HTR-8/SVneo (cell line): Measurements from ENCODE around the gene COL5A2.

Source experiments
- DNase-seq: peaks from one replicate; pipeline ENCODE4 v3.0.0; 2011; ENCODE audit warnings: low spot score, mixed read lengths; ENCODE audit not compliant: insufficient read length
- FAIRE-seq: peaks from 2 replicates; lab custom pipeline; 2011; peaks lifted over from hg19 to GRCh38; lab: Jason Lieb, UNC

The COL5A2 gene

DNA sequence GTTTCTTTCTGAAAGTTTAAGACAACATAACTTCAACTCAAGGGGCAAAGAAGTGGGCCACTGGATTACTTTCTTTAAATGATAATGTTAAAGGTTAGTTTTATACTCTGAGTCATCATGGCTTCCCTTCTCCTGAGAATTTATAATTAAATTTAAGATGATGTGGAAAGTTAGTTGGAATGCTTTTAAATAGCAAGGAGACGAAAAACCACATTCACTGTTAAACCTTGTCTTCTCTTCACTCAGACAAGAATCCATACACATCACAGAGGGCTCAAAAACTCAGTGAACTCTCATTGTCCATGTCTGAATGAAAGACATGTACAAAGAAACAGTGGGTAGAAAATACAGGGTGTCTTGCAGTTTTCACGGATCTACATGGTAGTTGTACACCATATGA, 65.6 kb downstream of the COL5A2 start:
- FAIRE-seq = no peak
- no peak for DNase-seq

GRCh38 chr2:189111063-189111715, 68.4 kb downstream of the COL5A2 start:
- DNase-seq = no peak
- FAIRE-seq = peak; percentile 63

DNA sequence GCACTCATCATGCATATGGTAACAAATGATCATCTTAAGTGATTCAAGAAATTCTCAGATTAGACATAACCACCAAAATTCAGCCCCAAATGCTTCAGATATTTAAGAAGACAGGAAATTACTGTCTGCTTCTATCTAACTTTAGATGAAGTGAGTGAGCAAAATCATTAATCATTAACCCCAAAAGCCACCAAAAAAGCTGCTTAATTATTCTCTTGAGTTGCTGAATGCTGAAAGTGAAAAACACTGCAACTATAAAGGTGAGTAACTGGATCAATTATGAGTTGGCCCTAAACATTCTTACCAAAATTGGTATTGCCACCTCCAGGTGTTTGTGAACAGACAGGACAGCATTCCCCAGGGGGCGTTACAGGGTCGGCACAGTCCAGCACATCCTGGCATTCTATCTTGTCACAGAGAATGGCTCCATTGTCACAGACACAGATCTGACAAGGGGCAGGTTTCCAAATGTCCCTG, 69.6 kb downstream of the COL5A2 start:
- FAIRE-seq (peak; percentile 57), DNase-seq (no peak)

- no peak for DNase-seq
- FAIRE-seq = no peak
Measured at GRCh38 chr2:189104934-189105333, 74.6 kb downstream of the COL5A2 start.

DNA sequence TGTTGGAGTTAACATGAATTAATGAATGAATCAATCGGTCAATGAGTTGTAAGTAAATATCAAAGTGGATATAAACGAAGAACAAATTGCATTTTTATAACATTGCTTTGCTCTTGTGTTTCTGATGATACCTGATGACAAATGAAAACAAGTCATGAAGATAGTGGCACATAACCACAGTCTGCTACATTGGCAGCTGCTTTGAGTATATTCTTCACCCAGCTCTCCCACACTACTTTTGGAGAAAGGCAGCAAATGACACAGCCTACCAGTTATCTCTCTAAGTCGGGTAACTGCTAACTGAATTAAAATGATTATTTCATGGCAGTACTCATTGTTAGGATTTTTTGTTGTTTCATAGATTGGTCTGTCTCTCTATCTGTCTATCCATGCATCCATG, 76.8 kb downstream of the COL5A2 start:
- no peak for DNase-seq
- peak; percentile 80 for FAIRE-seq

GRCh38 chr2:189097934-189098333, 81.6 kb downstream of the COL5A2 start:
- DNase-seq = no peak
- FAIRE-seq = peak; percentile 33

GRCh38 chr2:189096769-189097447, 82.7 kb downstream of the COL5A2 start:
- DNase-seq = peak; percentile 57

DNA sequence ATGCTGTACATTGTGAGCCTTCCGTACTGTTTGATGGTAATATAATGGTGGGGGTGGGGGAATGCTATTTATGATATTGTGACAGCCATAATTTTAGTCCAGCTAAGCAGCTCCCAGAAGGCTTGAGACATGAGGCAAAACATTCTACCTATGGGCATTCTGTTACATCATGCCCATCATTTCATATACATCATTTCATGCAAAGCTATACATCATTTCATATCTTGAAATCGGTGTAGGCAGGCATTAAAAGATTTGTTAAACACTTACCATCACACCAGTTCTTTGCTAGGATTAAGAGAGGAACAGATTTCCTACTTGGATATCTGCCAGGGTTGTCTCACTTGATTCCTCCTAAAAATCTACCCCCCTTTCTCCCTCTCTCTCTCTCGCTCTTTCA, 84.5 kb downstream of the COL5A2 start:
- no peak for DNase-seq
- no peak for FAIRE-seq

More at GRCh38 chr2:189096769-189097447, 82.7 kb downstream of the COL5A2 start:
- FAIRE-seq = peak; percentile 82

- no peak for DNase-seq
- no peak for FAIRE-seq
Measured at GRCh38 chr2:189092936-189093335, 86.6 kb downstream of the COL5A2 start.

DNA sequence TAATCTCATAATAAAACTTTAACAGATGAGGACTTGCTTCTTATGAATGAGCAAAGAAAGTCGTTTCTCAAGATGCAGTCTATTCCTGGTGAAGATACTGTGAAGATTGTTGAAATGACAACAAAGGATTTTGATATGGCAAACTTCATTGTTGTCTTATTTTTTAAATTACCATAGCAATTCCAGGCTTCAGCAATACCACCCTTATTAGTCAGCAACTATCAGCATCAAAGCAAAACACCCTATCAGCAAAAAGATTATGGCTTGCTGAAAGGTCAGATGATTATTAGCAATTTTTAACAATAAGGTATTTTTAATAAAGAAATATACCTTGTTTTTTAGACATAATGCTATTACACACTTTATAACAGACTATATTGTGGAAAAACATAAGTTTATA, 88.3 kb downstream of the COL5A2 start:
- FAIRE-seq (no peak), DNase-seq (no peak)

DNA sequence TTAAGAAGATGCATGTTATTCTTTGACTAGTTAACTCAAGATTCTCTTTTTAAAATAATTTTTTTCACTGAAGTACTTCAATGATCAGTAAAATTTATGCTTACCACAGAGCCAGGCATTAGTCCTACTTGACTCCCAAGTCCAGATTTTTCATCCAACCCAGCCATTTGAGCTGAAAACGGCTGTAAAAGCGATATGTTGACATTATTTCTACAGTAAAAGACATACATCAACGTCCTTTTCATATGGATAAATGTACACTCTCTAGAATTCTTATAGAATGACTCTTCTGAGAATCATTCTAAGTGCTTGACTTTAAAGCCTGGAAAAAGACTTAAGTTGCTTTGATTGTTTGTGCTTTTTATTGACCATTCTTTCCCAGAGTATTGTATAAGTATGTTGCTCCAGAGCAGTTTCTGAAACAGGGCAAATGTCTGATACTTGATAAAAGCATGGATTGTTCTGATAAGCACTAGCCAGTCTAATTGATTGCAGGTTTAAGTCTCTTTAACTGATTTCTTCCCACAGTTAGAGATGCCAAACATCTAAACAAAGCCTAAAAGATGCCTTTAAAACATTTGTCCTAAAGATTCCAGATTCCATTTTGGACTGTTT, 90.9 kb downstream of the COL5A2 start:
- no peak for DNase-seq
- FAIRE-seq = peak; percentile 13

DNA sequence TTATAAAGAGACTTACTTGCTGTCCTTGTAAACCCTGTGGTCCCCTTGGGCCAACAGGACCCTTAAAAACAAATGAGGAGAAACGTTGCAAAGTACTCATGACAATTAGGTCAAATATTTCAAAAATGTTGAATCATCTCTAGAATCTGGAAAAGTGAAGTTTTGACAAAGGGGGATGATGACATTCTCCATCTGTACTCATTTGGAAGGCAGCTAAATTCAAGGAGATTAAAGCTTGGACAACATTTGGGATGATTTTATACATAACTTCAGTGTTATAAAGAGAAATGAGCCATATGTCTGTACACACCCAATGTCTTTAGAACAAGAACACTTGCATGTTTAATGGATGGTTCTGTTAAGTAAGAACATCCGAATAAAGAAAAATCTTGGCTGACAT, 92.9 kb downstream of the COL5A2 start:
- peak; percentile 29 for DNase-seq
- peak; percentile 38 for FAIRE-seq

- no peak for DNase-seq
- no peak for FAIRE-seq
Measured at GRCh38 chr2:189086250-189086649, 93.3 kb downstream of the COL5A2 start.

DNA sequence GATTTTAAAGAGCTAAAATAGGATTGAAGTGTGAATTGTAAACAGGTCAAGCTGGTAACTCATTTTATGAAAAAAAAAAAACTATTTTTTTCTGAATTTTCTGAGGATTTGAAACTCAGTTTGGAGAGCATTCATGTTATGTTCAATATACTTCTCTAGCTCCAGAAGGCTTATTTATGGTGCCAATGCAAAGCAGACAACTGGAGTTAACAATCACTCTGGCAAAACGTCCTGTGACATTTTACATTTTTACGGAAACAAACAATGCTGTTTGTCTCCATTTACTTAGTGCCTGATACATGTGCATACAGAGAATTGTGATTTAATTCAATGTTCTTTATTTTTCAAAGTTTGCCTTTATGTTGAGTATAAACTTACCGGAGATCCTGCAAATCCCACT, 96.0 kb downstream of the COL5A2 start:
- FAIRE-seq = no peak
- no peak for DNase-seq

- no peak for DNase-seq
- FAIRE-seq = no peak
Measured at GRCh38 chr2:189083106-189083505, 96.5 kb downstream of the COL5A2 start.

DNA sequence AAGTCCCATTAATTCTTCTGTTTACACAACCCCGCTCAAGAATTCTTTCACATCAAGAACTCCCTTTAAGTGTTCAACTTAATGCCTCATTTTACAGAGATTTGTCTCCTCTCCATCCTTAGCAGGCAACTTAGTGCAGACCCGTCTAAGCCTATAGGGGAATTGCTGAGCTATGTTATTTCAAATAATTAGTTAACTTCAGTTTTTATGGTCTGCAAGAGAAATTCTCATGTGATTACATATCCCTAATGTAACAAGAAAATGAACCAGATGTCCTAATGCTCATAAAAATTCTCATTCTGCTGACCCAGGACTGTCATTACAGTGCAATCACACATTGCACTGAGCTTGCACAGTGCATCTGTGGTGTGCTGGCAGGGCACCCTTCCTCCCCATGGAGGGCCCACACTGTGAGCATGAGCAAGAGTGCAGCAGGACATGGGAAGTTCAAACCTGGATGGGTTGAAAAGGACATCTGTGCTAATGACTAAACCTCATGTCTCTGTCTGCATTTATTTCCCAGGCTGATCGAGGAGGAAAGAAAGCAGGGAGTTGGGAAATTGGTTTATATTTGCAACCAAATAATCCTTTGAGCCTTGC, 97.1 kb downstream of the COL5A2 start:
- peak; percentile 46 for FAIRE-seq
- DNase-seq = no peak

GRCh38 chr2:189076572-189076971, 103.0 kb downstream of the COL5A2 start:
- FAIRE-seq = peak; percentile 31
- DNase-seq = peak; percentile 26

GRCh38 chr2:189076120-189076519, 103.4 kb downstream of the COL5A2 start:
- DNase-seq (no peak), FAIRE-seq (no peak)

GRCh38 chr2:189074506-189074905, 105.1 kb downstream of the COL5A2 start:
- DNase-seq (no peak), FAIRE-seq (no peak)

- DNase-seq (no peak), FAIRE-seq (no peak)
Measured at GRCh38 chr2:189072036-189072435, 107.5 kb downstream of the COL5A2 start.
